ENCODE measurements around the gene AGO4. TPM values are rescaled to one million over a fixed set of nuclear protein-coding genes. Genes with fewer than 3 reads are reported as not detected.
A peak's percentile ranks its signal among the peaks of the same experiment; 100 is the strongest.

The AGO4 gene
- total RNA-seq, 1 experiment from 2014 or later = 14.8 TPM

- ATAC-seq (no peak), DNase-seq (ENCODE audit: low read depth, low spot score) (no peak)
- no peak overlapping the region for H3K27ac ChIP-seq (ENCODE audit: low read length)
- ChIA-PET POLR2A (no interaction called here), CTCF (interaction anchor here (0.6 to 0.7 kb wide), 2 partner anchors 25 to 26 kb away, joined by 5 to 6 read pairs; partner anchors contain the start of gene AGO1)
- no peak for TF ChIP-seq SIN3A (IDR thresholded peaks at IDR 0.05; ENCODE audit: borderline replicate concordance, insufficient read depth, low read depth, low read length)
- TF ChIP-seq REST (IDR thresholded peaks at IDR 0.05; ENCODE audit: insufficient read depth in 1 of 2, low read depth in 2 of 2, low read length in 1 of 2) = no peak
- no peak for TF ChIP-seq TCF7L2 (IDR thresholded peaks at IDR 0.05; ENCODE audit: low read depth, low read length)
- TF ChIP-seq POLR2AphosphoS5 (IDR thresholded peaks at IDR 0.05; ENCODE audit: low read depth, low read length) = no peak
- TF ChIP-seq CTCF (IDR thresholded peaks at IDR 0.05) = no peak
- H3K36me3 ChIP-seq (ENCODE audit: control insufficient read depth, insufficient read depth, low read length) = peaks cover 7% of the 10 kb centered on the region
- no peaks in the 10 kb centered on the region for H3K9me3 ChIP-seq (ENCODE audit: control insufficient read depth, insufficient read depth, low read depth, low read length)
- H3K4me1 ChIP-seq (ENCODE audit: control insufficient read depth, insufficient read depth, low read length) = no peaks in the 10 kb centered on the region
- in situ Hi-C loops (cut with HindIII; ENCODE audit: low pct_unique_long_range_greater_than_20kb, low sequenced_read_pairs) (no loop called here), intact Hi-C loops (cut with micrococcal nuclease; ENCODE audit: unreplicated experiment) (no loop called here)
- no peaks in the 10 kb centered on the region for H3K27me3 ChIP-seq (ENCODE audit: control insufficient read depth, insufficient read depth, low read length)
- H3K4me3 ChIP-seq (ENCODE audit: low read depth in 2 of 2, low read length in 2 of 2) = no peak overlapping the region
- TSS peak; percentile 66 for BruUV-seq (replicated peaks)
These were observed 49.1 kb downstream of the AGO4 start for GRCh38 chr1:35856964-35857363.

- ATAC-seq = peak; percentile 70; the same call in 1 of the 2 replicates
- ChIA-PET CTCF (no interaction called here), POLR2A (no interaction called here)
- Histone ChIP-seq H3K4me3 (ENCODE audit: low read depth in 2 of 2, low read length in 2 of 2) (no peak overlapping the region), H3K9me3 (ENCODE audit: control insufficient read depth, insufficient read depth, low read depth, low read length) (no peaks in the 10 kb centered on the region), H3K4me1 (ENCODE audit: control insufficient read depth, insufficient read depth, low read length) (no peaks in the 10 kb centered on the region), H3K36me3 (ENCODE audit: control insufficient read depth, insufficient read depth, low read length) (peaks cover 7% of the 10 kb centered on the region; the same call in 1 of the 2 replicates), H3K27ac (ENCODE audit: low read length) (no peak overlapping the region), H3K27me3 (ENCODE audit: control insufficient read depth, insufficient read depth, low read length) (no peaks in the 10 kb centered on the region)
- intact Hi-C loops (cut with micrococcal nuclease; ENCODE audit: unreplicated experiment) = no loop called here
- TF ChIP-seq CTCF (IDR thresholded peaks at IDR 0.05) (peak; percentile 57), REST (IDR thresholded peaks at IDR 0.05; ENCODE audit: insufficient read depth in 1 of 2, low read depth in 2 of 2, low read length in 1 of 2) (no peak)
- DNase-seq (ENCODE audit: low read depth, low spot score) = no peak
- in situ Hi-C loops (cut with HindIII; ENCODE audit: low pct_unique_long_range_greater_than_20kb, low sequenced_read_pairs) = no loop called here
- no TSS peak for BruUV-seq (replicated peaks)
These were observed 50.0 kb downstream of the AGO4 start for GRCh38 chr1:35857830-35858229.

All from Panc1 (cell line).